ENCODE results near the gene PDZRN4. TPM values are rescaled to one million over a fixed set of nuclear protein-coding genes. Genes with fewer than 3 reads are reported as not detected.
"Not testable (repeated sequence)": the region's sequence is repeated elsewhere in the genome, so short reads cannot be mapped to it uniquely, and the experiment has no call there.

PDZRN4 gene
- total RNA-seq, 1 experiment from 2014 or later = not detected

- DNase-seq (ENCODE audit: extremely low read depth, low read depth) = no peak
Measured at GRCh38 chr12:41213107-41213506, 25.0 kb downstream of the PDZRN4 start.

- DNase-seq (ENCODE audit: extremely low read depth, low read depth) = no peak
Measured at GRCh38 chr12:41213648-41214047, 25.5 kb downstream of the PDZRN4 start.

- no peak for DNase-seq (ENCODE audit: extremely low read depth, low read depth)
Measured at GRCh38 chr12:41217727-41218126, 29.6 kb downstream of the PDZRN4 start.

GRCh38 chr12:41220931-41221330 is 32.8 kb downstream of the PDZRN4 start:
- DNase-seq (ENCODE audit: extremely low read depth, low read depth) = no peak

DNA sequence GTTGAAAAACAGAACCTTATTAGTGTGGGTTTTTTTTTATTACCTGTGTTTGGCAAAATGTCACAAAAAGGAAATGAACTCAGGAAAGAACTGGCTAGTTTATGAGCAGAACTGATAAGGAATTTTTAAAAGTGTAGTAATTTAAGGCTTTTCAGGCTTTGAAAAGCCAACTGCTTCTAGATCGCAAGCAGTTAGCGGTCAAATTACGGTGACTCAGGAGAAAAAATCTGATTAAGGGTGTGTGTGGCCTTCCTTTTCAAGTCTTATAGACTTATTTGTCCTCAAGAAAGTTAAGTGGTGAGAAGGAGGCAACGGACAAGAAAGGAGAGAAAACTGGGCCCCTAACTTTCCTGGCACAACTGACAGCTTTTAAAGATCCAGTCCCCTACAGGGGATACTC is 33.4 kb downstream of the PDZRN4 start:
- DNase-seq (ENCODE audit: extremely low read depth, low read depth) = no peak

DNA sequence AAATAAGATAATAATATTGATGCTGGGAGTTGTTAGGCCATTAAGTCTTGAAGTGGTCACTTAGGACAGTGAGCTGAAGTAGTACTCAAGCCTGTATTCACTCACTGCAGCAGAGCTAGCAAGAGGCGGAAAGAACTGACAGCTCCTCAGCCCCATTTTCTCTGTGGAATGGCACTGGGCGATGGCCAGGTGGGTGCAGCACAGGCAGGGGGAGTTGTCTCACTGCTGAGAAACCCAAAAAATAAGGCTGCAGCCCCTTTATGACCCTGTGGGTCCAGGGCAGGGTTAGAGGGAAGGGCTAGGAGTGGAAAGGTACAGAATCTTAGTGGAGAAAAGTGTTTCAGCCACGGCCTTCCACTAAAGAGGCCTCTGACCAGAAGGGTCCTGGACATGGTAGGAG is 35.5 kb downstream of the PDZRN4 start:
- no peak for DNase-seq (ENCODE audit: extremely low read depth, low read depth)

DNA sequence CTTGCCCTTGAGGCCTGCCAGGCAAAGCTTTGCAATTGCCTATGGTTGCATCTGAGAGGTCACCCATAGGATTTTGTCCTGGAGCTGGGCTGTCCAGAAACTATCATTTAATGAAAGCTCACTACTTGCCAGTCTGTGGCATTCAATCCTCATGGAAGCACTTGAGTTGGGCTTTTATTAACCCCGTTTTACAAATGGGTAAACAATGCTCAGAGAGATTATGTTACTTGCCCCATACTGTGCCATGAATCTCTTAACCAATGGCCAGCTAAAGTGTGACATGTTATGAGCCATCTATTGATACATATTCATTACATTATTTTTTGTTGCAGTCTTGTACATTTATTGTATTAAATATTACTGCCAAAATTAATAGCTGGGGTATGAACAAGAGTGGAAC is 35.9 kb downstream of the PDZRN4 start:
- DNase-seq (ENCODE audit: extremely low read depth, low read depth) = no peak

GRCh38 chr12:41225179-41225578 is 37.1 kb downstream of the PDZRN4 start:
- DNase-seq (ENCODE audit: extremely low read depth, low read depth) = no peak

DNA sequence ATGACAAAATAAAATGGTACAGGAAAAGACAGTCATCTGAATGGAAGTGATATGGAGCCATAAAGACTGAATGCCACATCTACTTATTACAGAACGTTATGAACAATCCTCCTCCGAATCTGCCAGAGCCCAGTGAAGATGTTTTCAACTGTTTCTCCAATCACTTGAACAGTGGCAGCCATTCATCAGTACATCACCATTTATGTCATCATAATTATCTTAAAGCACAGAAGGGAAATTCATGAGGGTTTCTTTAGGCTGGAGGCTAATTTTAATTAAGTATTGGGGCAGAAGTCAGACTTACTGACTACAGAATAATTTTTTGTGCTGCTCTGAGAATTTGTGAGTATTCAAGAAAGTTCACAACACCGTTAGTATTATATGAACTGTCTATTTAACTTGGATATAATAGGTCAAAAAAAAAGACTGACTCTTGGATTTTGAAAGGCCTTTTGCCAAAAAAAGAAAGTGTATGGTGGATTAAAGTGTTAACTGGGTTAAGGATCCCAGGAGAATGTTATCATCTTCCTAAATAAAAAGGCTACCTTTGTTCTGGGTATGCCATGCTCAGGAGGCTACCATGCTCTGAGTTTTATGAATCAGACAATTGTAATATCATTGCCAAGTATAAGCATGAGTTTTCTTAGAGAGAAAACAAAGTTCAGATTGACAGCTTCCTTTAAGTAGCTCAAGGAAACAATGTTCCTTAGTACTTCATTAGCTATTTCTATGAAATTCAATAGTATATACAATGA is 40.1 kb downstream of the PDZRN4 start:
- no peak for DNase-seq (ENCODE audit: extremely low read depth, low read depth)

DNA sequence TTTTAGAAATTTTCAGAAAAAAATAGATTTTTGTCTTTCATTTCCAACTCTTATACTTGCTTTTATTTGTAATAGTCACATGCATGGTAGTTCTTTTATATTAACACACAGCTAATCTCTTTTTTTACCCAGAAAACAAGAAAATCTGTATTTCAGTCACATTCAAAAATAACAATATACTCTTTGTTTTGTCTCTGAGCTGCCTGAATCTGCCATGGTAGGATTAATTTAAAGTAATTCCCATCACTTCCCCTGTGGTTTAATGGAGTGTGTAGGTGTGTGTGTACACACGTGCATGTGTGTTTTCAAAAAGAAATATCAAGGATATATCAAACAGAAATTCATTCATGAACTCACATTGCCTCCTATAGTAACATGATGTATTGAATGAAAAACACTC is 42.6 kb downstream of the PDZRN4 start:
- DNase-seq (ENCODE audit: extremely low read depth, low read depth) = no peak

- no peak for DNase-seq (ENCODE audit: extremely low read depth, low read depth)
Measured at GRCh38 chr12:41234692-41235091, 46.6 kb downstream of the PDZRN4 start.

DNA sequence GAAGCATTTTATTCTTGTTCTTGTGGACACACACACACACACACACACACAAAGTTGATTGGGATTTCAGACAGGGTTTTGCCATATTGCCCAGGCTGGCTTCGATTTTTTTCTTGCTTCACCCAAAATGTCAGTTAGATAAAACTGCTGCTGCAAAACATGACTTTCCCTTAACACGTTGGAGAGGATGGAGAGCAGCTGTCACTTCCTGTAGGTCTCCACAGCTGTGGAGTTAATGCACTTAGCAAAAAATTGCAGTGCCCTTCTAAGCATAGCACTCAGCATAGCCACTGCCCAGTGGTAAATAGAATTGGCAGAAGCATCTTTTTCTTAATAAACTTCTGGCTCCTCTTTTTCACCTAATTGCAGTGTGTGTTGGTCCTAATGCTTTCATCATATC is 54.5 kb downstream of the PDZRN4 start:
- no peak for DNase-seq (ENCODE audit: extremely low read depth, low read depth)

- DNase-seq (ENCODE audit: extremely low read depth, low read depth) = no peak
Measured at GRCh38 chr12:41248391-41248790, 60.3 kb downstream of the PDZRN4 start.

DNA sequence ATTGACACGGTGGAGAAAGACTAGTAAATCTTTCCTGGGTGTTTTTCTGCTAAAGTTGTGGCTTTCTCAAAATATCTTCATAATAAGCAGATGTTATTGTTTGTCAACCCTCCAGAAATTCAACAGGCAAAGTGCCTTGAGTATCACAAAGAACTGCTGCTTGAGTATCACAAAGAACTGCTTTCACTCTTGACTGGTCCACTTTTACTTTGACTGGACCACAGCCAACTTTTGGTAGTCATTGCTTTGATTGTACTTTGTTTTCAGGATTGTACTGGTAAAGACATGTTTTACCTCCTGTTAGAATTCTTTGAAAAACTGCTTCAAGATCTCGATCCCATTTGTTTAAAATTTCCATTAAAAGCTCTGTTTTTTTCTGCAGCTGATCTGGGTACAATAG is 62.6 kb downstream of the PDZRN4 start:
- no peak for DNase-seq (ENCODE audit: extremely low read depth, low read depth)

DNA sequence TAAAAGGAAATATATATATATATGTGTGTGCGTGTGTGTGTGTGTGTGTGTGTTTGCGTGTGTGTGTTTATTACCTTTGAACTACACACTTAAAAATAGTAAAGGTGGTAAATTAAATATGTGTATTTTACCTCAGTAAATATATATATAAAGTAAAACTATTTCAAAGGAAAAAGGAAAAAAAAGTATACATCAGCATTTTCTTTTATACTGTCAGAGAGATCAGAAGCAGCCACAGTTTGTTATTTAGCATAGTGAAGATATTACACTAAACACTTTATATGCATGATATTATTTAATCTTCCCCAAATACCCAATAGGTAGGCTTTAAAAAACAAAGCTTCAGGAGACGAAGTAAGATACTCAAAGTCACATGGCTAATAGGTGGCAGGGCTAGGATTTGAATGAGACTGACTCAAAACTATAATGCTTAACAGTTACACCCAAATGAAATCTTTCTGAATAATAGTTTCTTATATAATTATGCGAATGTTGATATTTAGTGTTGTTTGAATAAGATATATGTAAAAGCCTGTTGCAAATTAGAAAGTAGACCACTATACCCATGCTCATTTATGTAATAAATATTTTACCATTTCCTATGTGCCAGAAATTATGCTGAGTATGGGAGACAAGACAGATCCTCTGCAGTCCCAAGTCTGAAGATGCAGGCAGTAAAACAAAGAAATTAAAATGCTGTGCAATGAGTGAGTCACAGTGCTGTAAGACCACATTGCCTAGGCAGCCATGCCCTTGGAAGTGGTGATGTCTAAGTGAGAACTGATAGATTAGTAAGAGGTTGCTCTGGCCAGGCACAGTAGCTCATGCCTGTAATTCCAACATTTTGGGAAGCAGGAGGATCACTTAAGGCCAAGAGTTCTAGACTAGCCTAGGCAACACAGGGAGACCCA is 66.1 kb downstream of the PDZRN4 start:
- DNase-seq (ENCODE audit: extremely low read depth, low read depth) = no peak

GRCh38 chr12:41263196-41263595 is 75.1 kb downstream of the PDZRN4 start:
- not testable (repeated sequence) for DNase-seq (ENCODE audit: extremely low read depth, low read depth)

GRCh38 chr12:41264281-41264680 is 76.2 kb downstream of the PDZRN4 start:
- DNase-seq (ENCODE audit: extremely low read depth, low read depth) = peak; percentile 15

DNA sequence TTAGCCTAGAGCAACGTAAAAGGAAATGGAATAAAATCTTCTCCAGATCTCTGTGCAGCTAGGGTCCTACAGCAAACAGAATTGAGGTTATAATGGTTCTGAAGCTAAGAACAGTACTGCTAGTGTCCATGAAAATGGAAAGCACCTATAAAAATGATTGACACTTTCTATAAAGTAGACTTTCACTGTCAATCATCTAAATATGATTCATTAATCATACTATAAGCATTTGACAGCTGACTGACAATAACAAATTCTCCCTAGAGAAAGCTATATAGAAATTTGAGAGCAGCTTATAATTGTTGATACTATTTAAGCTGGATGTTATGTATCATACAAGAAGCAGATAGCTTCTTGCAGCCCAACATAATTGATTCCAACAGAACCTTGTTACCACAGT is 80.9 kb downstream of the PDZRN4 start:
- DNase-seq (ENCODE audit: extremely low read depth, low read depth) = no peak

DNA sequence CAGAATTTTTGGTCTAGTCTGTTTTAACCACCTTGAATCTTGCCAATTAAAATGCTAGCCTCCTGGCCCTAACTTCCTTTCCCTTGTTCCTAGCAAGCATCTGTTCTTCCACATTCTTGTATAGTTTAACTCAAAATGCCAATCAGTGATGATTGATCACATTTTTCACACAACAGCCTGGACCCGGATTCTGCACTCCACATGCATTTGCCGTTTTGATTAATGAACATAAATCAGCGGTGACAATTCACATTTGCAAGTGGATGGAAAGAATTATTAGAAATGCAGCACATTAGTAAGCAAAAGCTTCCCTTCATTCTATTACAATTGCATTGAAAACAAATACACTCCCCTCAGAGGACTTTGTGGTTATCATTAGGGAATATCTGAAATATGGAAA is 83.4 kb downstream of the PDZRN4 start:
- no peak for DNase-seq (ENCODE audit: extremely low read depth, low read depth)

DNA sequence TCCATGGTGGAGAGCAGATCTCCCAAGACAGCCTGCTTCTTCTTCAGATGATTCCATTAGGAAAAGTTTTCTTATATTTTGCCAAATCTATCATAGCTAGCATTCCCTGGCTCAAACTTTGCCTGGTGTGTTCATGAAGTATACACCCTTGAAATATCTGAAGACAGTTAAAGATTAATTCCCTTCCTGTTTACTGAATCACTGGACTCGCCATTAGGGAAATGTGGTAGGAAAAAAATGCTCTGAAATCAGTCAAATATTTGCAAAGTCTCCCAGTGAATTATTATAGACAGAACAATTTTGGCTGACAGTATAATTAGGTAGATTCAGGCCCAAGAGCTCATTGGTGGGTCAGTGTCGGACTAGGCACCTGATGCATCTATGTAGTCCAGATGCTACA is 86.5 kb downstream of the PDZRN4 start:
- no peak for DNase-seq (ENCODE audit: extremely low read depth, low read depth)

GRCh38 chr12:41277100-41277945 is 89.2 kb downstream of the PDZRN4 start:
- peak; percentile 36 for DNase-seq (ENCODE audit: extremely low read depth, low read depth)
